HUES48 (cell line): Measurements from ENCODE around the gene PIGM.

ENCODE experiments used
- H3K27ac ChIP-seq: one replicate; pipeline ENCODE4 v1.7.0; 2013; ENCODE audit warnings: low read depth, low read length, inconsistent platforms
- H3K27me3 ChIP-seq: 2 replicates; pipeline ENCODE4 v1.6.1; 2013; ENCODE audit warnings: mild to moderate bottlenecking, low read length; ENCODE audit not compliant: control insufficient read depth, insufficient read depth
- H3K36me3 ChIP-seq: 2 replicates; pipeline ENCODE4 v1.6.1; 2013; ENCODE audit warnings: low read length; ENCODE audit not compliant: control insufficient read depth, insufficient read depth
- H3K4me1 ChIP-seq: 2 replicates; pipeline ENCODE4 v1.6.1; 2013; ENCODE audit warnings: mild to moderate bottlenecking, low read length; ENCODE audit not compliant: control insufficient read depth, insufficient read depth
- H3K4me3 ChIP-seq: 2 replicates; pipeline ENCODE4 v1.5.1; 2013; ENCODE audit warnings: mild to moderate bottlenecking, low read depth, low read length
- H3K9ac ChIP-seq: 2 replicates; pipeline ENCODE4 v1.6.1; 2013; ENCODE audit warnings: mild to moderate bottlenecking, low read depth, low read length, moderate library complexity
- H3K9me3 ChIP-seq: 2 replicates; pipeline ENCODE4 v1.6.1; 2013; ENCODE audit warnings: low read length; ENCODE audit not compliant: control insufficient read depth, insufficient read depth

The PIGM gene

GRCh38 chr1:159986093-159986492 is 45.7 kb downstream of the PIGM start:
- H3K27ac ChIP-seq = no peak overlapping the region
- no peaks in the 10 kb centered on the region for H3K27me3 ChIP-seq
- no peak overlapping the region for H3K9ac ChIP-seq
- H3K9me3 ChIP-seq = no peaks in the 10 kb centered on the region
- no peaks in the 10 kb centered on the region for H3K36me3 ChIP-seq
- 0 out of 2 replicates have a peak, but pooled peaks cover 3% of the 10 kb centered on the region for H3K4me1 ChIP-seq
- no peak overlapping the region for H3K4me3 ChIP-seq

DNA sequence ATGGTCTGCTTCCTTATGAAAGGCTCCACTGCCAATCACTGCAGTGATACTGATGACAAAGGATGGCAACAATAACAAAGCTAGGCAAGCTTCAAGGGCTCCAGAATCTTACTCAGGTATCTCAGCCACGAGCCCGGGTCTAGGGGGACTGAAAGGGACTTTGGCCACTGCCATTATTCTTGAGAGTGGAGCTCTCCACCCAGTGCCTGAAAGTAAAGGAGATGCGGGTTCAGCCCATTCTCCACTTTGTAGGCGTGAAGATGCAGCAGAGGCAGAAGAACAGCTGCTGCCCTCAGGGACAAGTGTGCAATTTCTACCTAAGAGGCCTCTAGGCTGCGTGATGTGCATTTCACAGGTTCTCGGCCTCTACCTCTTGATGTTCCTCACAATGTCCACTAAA is 46.3 kb downstream of the PIGM start:
- Histone ChIP-seq H3K9me3 (no peaks in the 10 kb centered on the region), H3K9ac (no peak overlapping the region), H3K4me1 (0 out of 2 replicates have a peak, but pooled peaks cover under 1% of the 10 kb centered on the region), H3K27ac (no peak overlapping the region), H3K36me3 (no peaks in the 10 kb centered on the region), H3K27me3 (no peaks in the 10 kb centered on the region), H3K4me3 (no peak overlapping the region)

DNA sequence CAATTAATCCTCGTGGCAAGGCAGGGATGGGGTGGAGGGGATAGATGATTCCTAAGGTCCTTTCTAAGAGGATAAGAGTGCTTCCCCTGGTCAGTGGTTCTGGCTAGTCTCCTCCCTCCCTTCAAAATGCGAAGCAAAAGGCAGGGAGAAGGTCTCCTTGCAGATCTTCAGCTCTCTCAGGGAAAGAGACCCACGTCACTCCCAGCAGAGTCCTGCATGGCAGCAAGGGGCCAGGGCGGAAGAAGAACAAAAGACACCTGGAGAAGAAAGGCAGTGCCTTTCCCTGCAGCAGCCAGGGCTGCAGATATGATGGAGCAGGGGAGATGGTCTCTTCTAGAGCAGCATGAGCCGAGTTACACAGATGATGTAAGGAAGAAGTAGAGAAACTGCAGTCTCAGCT is 48.1 kb downstream of the PIGM start:
- no peaks in the 10 kb centered on the region for H3K4me1 ChIP-seq
- H3K9ac ChIP-seq = no peak overlapping the region
- H3K4me3 ChIP-seq = no peak overlapping the region
- no peaks in the 10 kb centered on the region for H3K36me3 ChIP-seq
- H3K27me3 ChIP-seq = no peaks in the 10 kb centered on the region
- H3K27ac ChIP-seq = no peak overlapping the region
- no peaks in the 10 kb centered on the region for H3K9me3 ChIP-seq

DNA sequence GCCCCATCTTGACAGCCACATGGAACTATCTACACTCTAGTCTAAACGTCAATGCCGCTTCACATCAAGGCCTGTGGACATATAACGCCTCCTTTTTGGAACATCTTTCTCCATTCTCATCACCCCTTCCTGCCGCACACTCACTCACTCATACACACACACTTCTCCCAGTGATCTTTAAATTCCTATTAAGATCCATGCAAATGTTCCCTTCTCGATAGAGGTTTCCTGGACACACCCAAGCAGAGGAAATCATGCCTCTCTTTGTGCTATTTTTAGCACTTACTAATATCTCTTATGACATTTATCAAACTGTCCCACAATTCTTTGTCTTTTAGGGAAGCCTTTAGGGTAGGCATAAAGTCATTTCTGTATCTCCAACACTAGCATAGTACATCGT is 49.5 kb downstream of the PIGM start:
- H3K27me3 ChIP-seq = no peaks in the 10 kb centered on the region; the same call in 1 of the 2 replicates
- no peak overlapping the region for H3K4me3 ChIP-seq
- H3K36me3 ChIP-seq = no peaks in the 10 kb centered on the region
- H3K9me3 ChIP-seq = no peaks in the 10 kb centered on the region
- no peaks in the 10 kb centered on the region for H3K4me1 ChIP-seq
- no peak overlapping the region for H3K9ac ChIP-seq
- no peak overlapping the region for H3K27ac ChIP-seq

DNA sequence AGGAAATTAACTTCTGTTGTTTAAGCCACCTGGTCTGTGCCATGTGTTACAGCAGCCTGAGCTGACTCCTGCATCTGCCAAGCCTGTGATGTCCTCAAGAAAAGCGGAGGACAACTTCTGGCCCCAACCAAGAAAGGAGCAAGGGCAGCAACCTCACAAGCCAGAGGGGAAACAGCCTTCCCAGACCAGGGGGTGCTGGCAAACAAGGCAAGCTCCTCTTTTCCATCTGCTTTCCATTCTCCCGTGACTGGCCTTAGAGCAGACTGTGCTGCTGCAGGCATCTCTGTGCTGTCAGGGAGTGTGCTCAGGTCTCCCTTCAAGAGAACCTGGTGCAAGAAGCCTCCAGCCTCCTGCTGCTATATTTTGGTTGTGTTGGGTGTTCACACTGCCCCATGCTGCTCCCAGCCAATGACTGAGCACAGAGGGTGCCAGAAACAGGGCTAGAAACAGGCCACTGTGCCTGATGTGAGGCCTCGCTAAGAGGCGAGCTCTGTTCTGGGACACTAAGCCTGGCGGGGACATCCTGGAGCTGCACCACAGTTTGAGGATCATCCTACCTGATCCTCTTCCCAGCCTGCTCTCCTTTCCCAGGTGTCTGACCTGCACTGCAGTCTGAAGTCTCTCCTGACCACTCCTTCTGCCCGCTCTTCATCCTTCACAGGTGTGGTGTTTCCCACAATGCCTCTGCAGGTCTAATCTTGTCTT is 50.3 kb downstream of the PIGM start:
- no peak overlapping the region for H3K27ac ChIP-seq
- no peak overlapping the region for H3K9ac ChIP-seq
- H3K4me3 ChIP-seq = no peak overlapping the region
- H3K9me3 ChIP-seq = no peaks in the 10 kb centered on the region
- H3K36me3 ChIP-seq = no peaks in the 10 kb centered on the region
- no peaks in the 10 kb centered on the region for H3K4me1 ChIP-seq
- no peaks in the 10 kb centered on the region; the same call in 1 of the 2 replicates for H3K27me3 ChIP-seq

DNA sequence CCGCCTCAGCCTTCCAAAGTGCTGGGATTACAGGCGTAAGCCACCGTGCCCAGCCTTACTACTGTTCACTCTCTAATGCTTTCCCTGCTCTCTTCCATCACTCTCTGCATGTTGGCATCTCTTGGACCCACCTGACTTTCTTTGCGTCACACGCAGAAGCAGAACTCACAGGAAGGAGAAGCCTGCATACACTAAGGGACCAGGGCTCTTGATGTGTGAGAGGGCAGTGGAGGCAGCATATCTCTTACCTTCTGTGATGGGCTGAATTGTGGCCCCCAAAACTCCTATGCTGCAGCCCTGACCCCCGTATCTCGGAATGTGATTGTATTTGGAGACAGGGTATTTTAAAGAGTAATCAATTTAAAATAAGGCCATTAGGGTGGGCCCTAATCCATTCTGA is 51.0 kb downstream of the PIGM start:
- no peaks in the 10 kb centered on the region; the same call in 1 of the 2 replicates for H3K27me3 ChIP-seq
- no peaks in the 10 kb centered on the region for H3K4me1 ChIP-seq
- H3K9ac ChIP-seq = no peak overlapping the region
- H3K27ac ChIP-seq = no peak overlapping the region
- H3K36me3 ChIP-seq = no peaks in the 10 kb centered on the region
- no peak overlapping the region for H3K4me3 ChIP-seq
- no peaks in the 10 kb centered on the region for H3K9me3 ChIP-seq

GRCh38 chr1:159980076-159980475 is 51.7 kb downstream of the PIGM start:
- no peaks in the 10 kb centered on the region for H3K9me3 ChIP-seq
- H3K9ac ChIP-seq = no peak overlapping the region
- no peak overlapping the region for H3K4me3 ChIP-seq
- no peaks in the 10 kb centered on the region; the same call in 1 of the 2 replicates for H3K27me3 ChIP-seq
- no peak overlapping the region for H3K27ac ChIP-seq
- no peaks in the 10 kb centered on the region for H3K4me1 ChIP-seq
- H3K36me3 ChIP-seq = no peaks in the 10 kb centered on the region

- Histone ChIP-seq H3K27ac (no peak overlapping the region), H3K4me1 (no peaks in the 10 kb centered on the region), H3K27me3 (no peaks in the 10 kb centered on the region; the same call in 1 of the 2 replicates), H3K4me3 (no peak overlapping the region), H3K9me3 (no peaks in the 10 kb centered on the region), H3K9ac (no peak overlapping the region), H3K36me3 (no peaks in the 10 kb centered on the region)
These were observed 52.5 kb downstream of the PIGM start for GRCh38 chr1:159979257-159979656.

GRCh38 chr1:159978107-159978398 is 53.7 kb downstream of the PIGM start:
- H3K27me3 ChIP-seq = no peaks in the 10 kb centered on the region; the same call in 1 of the 2 replicates
- H3K36me3 ChIP-seq = no peaks in the 10 kb centered on the region
- H3K4me3 ChIP-seq = no peak overlapping the region
- H3K9ac ChIP-seq = no peak overlapping the region
- no peaks in the 10 kb centered on the region for H3K4me1 ChIP-seq
- no peak overlapping the region for H3K27ac ChIP-seq
- H3K9me3 ChIP-seq = no peaks in the 10 kb centered on the region

GRCh38 chr1:159977364-159978106 is 54.3 kb downstream of the PIGM start:
- Histone ChIP-seq H3K27me3 (no peaks in the 10 kb centered on the region; the same call in 1 of the 2 replicates), H3K36me3 (no peaks in the 10 kb centered on the region), H3K9me3 (no peaks in the 10 kb centered on the region), H3K4me1 (no peaks in the 10 kb centered on the region), H3K4me3 (no peak overlapping the region), H3K9ac (no peak overlapping the region), H3K27ac (no peak overlapping the region)
